Stimulated activated CD8-positive, alpha-beta memory T cell treated with anti-CD3 and anti-CD28 coated beads, Interleukin-7, amount 100 ng/mL, for 48 hours (primary cell): ENCODE data around the gene CSNK1G2.

ENCODE experiments used
- DNase-seq, 2 donors: peaks; one replicate each; pipeline ENCODE4 v3.0.0-alpha.2; 2020; ENCODE audit warnings: low read depth in 1 of 2; ENCODE audit errors: extremely low read depth in 1 of 2

The CSNK1G2 gene

GRCh38 chr19:1962674-1963073 lies 21.7 kb downstream of the CSNK1G2 start:
- no peak for DNase-seq

DNA sequence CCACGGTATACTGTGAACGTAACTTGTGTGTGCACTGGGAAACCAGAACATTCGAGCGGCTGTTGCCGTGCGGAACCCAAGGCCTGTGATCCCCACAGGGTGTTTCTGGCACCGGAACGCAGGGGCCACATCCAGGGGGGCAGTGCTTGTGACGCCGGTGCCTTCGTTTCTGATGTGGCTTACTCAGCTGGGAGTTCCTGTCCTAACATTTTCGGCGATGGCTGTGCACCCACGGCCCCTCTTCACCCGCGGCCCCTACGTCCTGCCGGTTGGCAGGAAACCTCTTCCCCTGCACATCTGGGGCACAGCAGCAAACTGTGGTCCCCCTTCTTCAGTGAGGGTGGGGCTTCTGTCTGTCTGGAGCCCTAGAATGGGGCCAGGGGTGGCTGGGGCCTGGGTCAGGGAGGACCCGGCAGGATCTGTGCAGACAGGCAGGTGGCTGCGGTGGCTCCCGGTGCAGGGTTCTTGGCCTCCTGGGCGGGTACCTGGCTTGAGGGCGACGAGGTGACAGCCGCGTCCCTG lies 26.2 kb downstream of the CSNK1G2 start:
- DNase-seq: peak in 1 of 2 donors; percentile 18

GRCh38 chr19:1968279-1969175 lies 27.6 kb downstream of the CSNK1G2 start:
- no peak for DNase-seq

DNA sequence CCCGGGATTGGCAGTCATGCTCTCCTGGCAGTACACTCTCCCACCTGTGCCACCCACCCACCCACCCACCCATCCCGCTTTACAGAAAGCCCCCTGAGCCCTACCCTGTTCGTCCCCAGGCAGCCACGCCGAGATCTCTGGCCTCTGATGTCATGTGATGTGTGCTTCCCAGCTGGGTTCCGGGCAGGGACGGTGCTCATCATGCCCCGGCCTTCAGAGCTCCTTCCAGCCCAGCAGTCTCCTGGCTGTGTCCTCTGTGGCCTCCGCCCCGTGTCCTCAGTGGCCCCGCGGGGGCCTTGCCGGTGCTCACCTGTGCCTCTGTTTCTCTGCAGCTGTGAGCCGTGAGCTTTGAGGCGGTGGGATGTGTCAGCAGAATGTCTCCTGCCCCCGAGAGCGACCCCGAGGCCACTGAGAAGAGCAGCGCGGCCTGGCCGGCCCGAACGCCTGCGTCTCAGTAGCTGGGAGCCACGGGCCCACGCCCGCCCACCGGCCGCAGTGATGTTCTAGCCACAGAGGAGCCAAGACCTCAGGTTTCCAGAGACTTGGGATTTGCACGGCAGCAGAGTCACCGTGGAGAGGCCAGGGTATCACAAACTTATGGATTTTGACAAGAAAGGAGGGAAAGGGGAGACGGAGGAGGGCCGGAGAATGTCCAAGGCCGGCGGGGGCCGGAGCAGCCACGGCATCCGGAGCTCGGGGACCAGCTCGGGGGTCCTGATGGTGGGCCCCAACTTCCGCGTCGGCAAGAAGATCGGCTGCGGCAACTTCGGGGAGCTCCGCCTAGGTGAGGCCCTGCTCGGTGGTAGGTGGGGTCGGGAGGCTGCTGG lies 28.4 kb downstream of the CSNK1G2 start:
- no peak for DNase-seq

GRCh38 chr19:1970003-1970805 lies 29.2 kb downstream of the CSNK1G2 start:
- DNase-seq: no peak

DNA sequence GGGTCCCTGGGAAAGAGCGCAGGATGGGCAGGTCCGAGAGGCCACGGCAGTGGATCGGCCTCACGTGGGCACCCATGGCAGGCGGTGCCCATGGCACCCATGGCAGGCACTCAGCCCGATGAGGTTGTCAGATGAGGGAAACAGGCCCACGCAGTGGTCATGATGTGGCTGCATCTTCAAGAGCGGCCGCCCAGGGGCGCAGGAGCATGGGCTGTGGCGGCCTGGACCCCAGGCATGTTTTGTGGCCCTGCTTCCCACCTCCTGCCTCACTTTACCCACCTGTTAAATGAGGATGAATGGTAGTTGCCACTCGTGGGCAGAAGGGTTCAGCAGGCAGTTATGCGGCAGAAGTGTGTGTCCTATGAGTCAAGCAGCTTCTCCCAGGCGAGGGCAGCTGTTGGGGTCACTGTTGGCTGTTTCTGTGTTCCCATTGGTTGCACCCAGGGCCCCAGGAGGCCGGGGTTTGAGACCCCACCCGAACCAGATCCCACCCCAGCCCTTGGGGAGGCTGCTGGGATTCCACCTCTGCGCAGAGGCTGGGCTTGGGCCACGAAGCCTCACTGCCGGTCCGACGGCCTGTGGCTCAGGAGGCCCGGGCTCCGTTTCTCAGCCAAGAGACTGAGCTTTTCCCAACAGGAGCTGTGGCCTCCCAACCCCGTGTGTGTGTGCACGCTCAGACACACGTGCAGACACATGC lies 30.0 kb downstream of the CSNK1G2 start:
- no peak for DNase-seq

GRCh38 chr19:1974381-1975161 lies 33.6 kb downstream of the CSNK1G2 start:
- DNase-seq: no peak

DNA sequence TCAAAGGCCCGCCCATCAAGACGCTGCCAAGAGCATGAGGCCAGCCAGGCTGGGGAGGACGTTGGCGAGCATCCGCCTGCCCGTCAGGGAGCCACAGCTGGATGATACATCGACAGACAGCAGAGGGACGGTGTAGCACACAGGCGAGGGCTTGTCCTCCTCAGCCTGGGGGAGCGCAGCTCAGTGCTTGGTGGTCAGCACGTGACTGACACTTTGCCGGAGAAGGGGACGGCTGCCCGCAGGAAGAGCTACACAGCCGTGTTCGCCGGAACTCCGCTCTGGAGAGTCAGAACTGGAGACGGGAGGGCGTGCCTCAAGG lies 34.1 kb downstream of the CSNK1G2 start:
- no peak for DNase-seq

DNA sequence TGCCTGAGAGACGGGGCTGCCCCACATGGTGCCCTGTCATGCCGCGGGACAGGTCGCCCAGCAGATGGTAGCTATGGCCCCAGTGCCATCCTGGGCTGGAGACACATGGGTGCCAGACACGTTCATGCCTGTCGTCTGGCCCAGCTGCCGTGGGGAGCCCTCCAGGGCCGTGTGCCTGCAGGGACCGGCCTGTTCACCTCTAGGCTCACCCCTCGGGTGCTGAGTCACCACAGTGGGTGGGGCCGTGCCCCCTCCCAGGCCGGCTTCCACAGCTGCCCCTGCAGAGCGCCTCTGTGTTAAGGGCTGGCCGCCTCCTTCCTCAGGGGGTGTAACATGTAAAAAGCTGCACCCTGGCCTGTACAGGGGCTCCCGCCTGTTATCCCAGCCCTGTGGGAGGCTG lies 36.1 kb downstream of the CSNK1G2 start:
- no peak for DNase-seq

GRCh38 chr19:1978346-1978894 lies 37.4 kb downstream of the CSNK1G2 start:
- DNase-seq: no peak

DNA sequence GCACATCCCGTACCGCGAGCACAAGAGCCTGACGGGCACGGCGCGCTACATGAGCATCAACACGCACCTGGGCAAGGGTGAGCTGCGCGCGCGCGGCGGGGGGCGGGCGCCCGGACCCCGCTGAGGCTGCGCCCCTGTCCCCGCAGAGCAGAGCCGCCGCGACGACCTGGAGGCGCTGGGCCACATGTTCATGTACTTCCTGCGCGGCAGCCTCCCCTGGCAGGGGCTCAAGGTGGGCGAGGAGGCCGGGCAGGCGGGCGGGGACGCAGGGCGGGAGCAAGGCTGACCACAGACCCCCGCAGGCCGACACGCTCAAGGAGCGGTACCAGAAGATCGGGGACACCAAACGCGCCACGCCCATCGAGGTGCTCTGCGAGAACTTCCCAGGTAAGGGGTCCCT lies 38.0 kb downstream of the CSNK1G2 start:
- no peak for DNase-seq

DNA sequence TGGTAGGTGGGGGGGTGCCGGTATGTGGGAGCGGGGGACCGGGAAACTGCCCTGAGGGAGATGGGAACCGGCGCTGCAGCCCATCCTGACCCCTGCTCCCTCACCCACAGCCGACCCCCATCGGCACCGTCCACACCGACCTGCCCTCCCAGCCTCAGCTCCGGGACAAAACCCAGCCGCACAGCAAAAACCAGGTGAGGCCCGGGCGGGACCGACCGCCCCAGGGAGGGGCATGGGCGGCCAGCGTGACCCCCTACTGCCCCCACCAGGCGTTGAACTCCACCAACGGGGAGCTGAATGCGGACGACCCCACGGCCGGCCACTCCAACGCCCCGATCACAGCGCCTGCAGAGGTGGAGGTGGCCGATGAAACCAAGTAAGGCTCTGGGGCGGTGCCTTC lies 38.7 kb downstream of the CSNK1G2 start:
- no peak for DNase-seq

GRCh38 chr19:1980091-1980808 lies 39.3 kb downstream of the CSNK1G2 start:
- no peak for DNase-seq

DNA sequence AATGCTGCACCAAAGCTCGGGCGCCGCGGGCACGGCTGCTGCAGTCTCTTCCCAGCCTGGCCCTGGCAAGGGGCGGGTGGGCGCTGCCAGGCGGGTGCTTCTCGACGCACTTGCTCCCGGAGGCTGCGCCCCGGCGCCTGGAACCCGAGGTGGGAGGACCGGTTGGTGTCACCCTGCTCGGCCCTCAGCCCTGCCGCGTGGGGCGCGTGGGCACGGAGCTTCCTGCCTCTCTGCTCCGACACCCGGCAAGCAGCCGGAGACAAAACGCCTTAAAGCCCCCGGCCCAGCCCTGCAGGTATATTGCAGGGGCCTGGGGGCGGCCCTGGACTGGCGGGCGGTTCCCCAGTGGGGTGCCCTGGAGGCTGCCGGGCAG lies 39.8 kb downstream of the CSNK1G2 start:
- DNase-seq: no peak

DNA sequence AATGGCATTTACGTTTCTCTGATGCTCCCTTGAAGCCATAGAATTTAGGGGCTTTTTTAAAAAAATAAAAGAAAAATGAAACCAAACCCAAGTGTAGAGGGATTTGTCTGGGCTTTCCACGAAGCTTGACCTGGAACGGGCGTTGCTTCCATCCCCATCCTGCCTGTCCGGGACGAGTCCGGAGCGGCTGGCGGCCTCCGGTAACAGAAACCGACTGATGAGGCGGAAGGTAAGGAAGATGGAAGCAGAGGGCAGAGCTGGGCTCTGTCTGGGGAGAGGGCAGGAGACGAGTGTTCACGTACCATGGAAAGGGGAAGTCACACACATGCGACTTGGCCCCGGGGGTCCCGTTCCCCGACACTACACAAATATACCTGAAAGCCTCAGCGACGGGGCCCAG lies 40.3 kb downstream of the CSNK1G2 start:
- DNase-seq: no peak

GRCh38 chr19:1984357-1984756 lies 43.4 kb downstream of the CSNK1G2 start:
- DNase-seq: no peak

- DNase-seq: no peak
These were observed 44.8 kb downstream of the CSNK1G2 start for GRCh38 chr19:1985588-1986356.
